Measurements from ENCODE around the gene TMEM53. TPM values are rescaled to one million over a fixed set of nuclear protein-coding genes. Genes with fewer than 3 reads are reported as not detected.
"Not testable (repeated sequence)": the region's sequence is repeated elsewhere in the genome, so short reads cannot be mapped to it uniquely, and the experiment has no call there.

TMEM53 gene
- total RNA-seq, 3 donors from 2014 or later: 8.3 to 9.4 (median 9.2) TPM

GRCh38 chr1:44673675-44674112 is 587 bp downstream of the TMEM53 start:
- peaks cover 6 to 23% of the 10 kb centered on the region in 2 donors for H3K4me1 ChIP-seq

GRCh38 chr1:44672961-44673674 is 1.2 kb downstream of the TMEM53 start:
- H3K4me3 ChIP-seq: peak overlapping the region; percentile 66 to 84 (median 66)
- no peak for TF ChIP-seq CTCF (IDR thresholded peaks at IDR 0.05)
- H3K4me1 ChIP-seq: peaks cover 6 to 23% of the 10 kb centered on the region in 2 donors
- H3K36me3 ChIP-seq: no peaks in the 10 kb centered on the region
- intact Hi-C loops (cut with DNase I; ENCODE audit: low total_unique reads): loop anchor here (5.0 kb wide), 1 partner anchor 1761 kb away; no protein-coding TSS in a partner anchor
- H3K27me3 ChIP-seq: no peaks in the 10 kb centered on the region
- no peaks in the 10 kb centered on the region for H3K9me3 ChIP-seq
- peak overlapping the region; percentile 98 to 99 for H3K27ac ChIP-seq
- DNase-seq (ENCODE audit: low spot score in 2 of 2): peak in 1 of 2 donors; percentile 47

More at GRCh38 chr1:44673675-44674112, 587 bp downstream of the TMEM53 start:
- H3K9me3 ChIP-seq: no peaks in the 10 kb centered on the region
- no peak for DNase-seq (ENCODE audit: low spot score in 2 of 2)
- peak overlapping the region; percentile 98 to 99 for H3K27ac ChIP-seq
- intact Hi-C loops (cut with DNase I; ENCODE audit: low total_unique reads): loop anchor here (5.0 kb wide), 1 partner anchor 1761 kb away; no protein-coding TSS in a partner anchor
- no peak for TF ChIP-seq POLR2AphosphoS5 (IDR thresholded peaks at IDR 0.05)
- TF ChIP-seq CTCF (IDR thresholded peaks at IDR 0.05): no peak
- TF ChIP-seq POLR2A (IDR thresholded peaks at IDR 0.05): no peak
- H3K27me3 ChIP-seq: no peaks in the 10 kb centered on the region
- no peaks in the 10 kb centered on the region for H3K36me3 ChIP-seq
- H3K4me3 ChIP-seq: peak overlapping the region; percentile 66 to 84 (median 66)

GRCh38 chr1:44672254-44672955 is 1.9 kb downstream of the TMEM53 start:
- H3K27me3 ChIP-seq: no peaks in the 10 kb centered on the region
- peaks cover 6 to 23% of the 10 kb centered on the region in 2 donors for H3K4me1 ChIP-seq
- peak; percentile 49 to 58 for DNase-seq (ENCODE audit: low spot score in 2 of 2)
- TF ChIP-seq POLR2AphosphoS5 (IDR thresholded peaks at IDR 0.05) (peak in 1 of 3 donors; percentile 26), POLR2A (IDR thresholded peaks at IDR 0.05) (no peak), CTCF (IDR thresholded peaks at IDR 0.05) (no peak)
- peak overlapping the region in 1 of 3 donors; percentile 84 for H3K4me3 ChIP-seq
- intact Hi-C loops (cut with DNase I; ENCODE audit: low total_unique reads): loop anchor here (5.0 kb wide), 1 partner anchor 1760 kb away; no protein-coding TSS in a partner anchor
- no peaks in the 10 kb centered on the region for H3K36me3 ChIP-seq
- H3K9me3 ChIP-seq: no peaks in the 10 kb centered on the region
- H3K27ac ChIP-seq: peak overlapping the region; percentile 98 to 99

- H3K4me1 ChIP-seq: peaks cover 6 to 23% of the 10 kb centered on the region in 2 donors
- intact Hi-C loops (cut with DNase I; ENCODE audit: low total_unique reads): loop anchor here (5.0 kb wide), 1 partner anchor 1759 kb away; no protein-coding TSS in a partner anchor
- no peaks in the 10 kb centered on the region for H3K9me3 ChIP-seq
- no peaks in the 10 kb centered on the region for H3K36me3 ChIP-seq
- H3K4me3 ChIP-seq: no peak overlapping the region
- DNase-seq (ENCODE audit: low spot score in 2 of 2): peak in 1 of 2 donors; percentile 5
- H3K27me3 ChIP-seq: no peaks in the 10 kb centered on the region
- TF ChIP-seq CTCF (IDR thresholded peaks at IDR 0.05) (no peak), POLR2A (IDR thresholded peaks at IDR 0.05) (no peak), POLR2AphosphoS5 (IDR thresholded peaks at IDR 0.05) (no peak)
- H3K27ac ChIP-seq: peak overlapping the region in 1 of 2 donors; percentile 98
Observed at GRCh38 chr1:44670751-44671640, 3.3 kb downstream of the TMEM53 start.

GRCh38 chr1:44666719-44667118 is 7.6 kb downstream of the TMEM53 start:
- H3K36me3 ChIP-seq; DNase-seq (ENCODE audit: low spot score in 2 of 2); H3K27ac ChIP-seq; H3K27me3 ChIP-seq; intact Hi-C loops (cut with DNase I; ENCODE audit: low total_unique reads); H3K9me3 ChIP-seq; H3K4me1 ChIP-seq; H3K4me3 ChIP-seq: not testable (repeated sequence)

Data from breast epithelium (tissue), 4 donors.